Measurements from ENCODE around the gene RBFA. TPM values are rescaled to one million over a fixed set of nuclear protein-coding genes. Genes with fewer than 3 reads are reported as not detected.

Gene RBFA, protein sequence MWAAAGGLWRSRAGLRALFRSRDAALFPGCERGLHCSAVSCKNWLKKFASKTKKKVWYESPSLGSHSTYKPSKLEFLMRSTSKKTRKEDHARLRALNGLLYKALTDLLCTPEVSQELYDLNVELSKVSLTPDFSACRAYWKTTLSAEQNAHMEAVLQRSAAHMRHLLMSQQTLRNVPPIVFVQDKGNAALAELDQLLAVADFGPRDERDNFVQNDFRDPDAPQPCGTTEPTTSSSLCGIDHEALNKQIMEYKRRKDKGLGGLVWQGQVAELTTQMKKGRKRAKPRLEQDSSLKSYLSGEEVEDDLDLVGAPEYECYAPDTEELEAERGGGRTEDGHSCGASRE
- 37.6 and 44.4 TPM in 2 replicates for total RNA-seq

DNA sequence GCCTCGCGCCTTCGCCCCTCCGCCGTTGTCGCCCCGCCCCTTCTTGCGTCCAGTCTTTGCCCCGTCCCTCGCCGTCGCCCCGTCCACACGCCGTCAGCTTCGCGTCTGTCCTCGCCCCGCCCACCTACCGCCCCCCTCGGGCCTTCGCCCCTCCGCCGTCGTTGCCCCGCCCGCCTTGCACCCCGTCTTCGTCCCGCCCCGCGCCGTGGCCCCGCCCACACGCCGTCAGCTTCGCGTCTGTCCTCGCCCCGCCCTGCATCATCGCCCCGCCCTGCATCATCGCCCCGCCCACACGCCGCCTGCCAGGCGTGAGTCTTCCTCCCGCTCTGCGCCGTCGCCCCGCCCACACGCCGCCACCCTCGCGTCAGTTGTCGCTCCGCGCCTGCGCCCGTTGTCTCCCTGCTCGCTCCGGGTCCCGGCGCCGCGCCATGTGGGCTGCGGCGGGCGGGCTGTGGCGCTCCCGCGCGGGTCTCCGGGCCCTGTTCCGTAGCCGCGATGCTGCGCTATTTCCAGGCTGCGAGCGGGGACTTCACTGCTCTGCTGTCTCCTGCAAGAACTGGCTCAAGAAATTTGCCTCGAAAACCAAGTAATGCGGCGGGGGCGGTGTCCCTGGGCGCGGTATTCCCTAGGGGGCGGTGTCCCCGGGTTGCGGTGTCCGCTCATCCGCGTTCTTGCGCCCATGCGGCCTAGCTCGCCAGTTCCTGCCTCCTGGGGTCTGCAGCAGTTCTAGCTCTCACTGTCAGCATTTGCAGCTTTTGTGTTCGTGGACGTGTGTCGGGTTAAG is at the start of gene RBFA:
Gene RBFA, plus strand, starts transcription at position 367 of the 784 bp plus-strand sequence. Its CDS starts 62 bp downstream, at position 429.

DNA sequence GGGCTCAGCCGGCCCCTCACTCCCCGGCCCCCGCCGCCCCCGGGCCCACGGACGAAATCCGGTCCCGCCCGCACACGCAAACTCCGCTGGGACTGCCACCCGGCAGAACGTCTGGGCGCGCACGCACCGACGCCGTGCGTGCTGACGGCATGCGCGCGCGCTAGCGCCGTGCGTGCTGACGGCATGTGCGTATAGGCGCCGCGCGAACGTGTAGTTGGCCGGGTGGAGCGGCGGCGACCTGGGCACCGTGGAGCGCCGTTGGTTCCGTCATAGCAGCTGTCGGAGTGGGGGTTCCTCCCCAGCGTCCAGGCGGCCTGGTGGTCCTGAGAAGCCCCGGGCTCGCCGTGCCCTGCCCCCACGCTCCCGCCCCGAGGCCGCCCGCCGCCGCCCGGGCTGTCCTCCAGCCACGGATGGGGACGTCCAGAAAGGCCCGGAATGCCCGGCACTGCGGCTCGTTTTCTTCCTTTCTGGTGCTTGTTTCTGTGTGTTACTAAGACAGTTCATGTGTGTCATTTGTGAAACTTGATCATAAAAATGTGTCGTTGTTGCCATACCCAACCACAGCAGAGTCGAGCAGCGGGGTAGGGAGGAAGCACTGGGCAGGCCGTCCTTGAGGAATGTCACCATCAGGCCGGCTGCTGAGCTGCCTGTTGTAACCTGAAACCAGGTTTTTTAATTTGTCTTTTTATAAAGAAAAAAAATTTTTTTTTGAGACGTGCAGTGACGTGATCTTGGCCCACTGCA is 45.6 kb upstream of the RBFA start, which contains the start of gene TXNL4A:
Gene TXNL4A, minus strand, starts transcription at position 113 of the 744 bp plus-strand sequence. CDS start 171 bp downstream, outside the sequence.

Other genes starting within 250 kb of the RBFA start
- gene KCNG2, start 236.5 kb upstream of the RBFA start, total RNA-seq = 1.9 and 3.9 TPM in 2 replicates
- 26.6 and 29.6 TPM in 2 replicates for gene SLC66A2, start 82.8 kb upstream of the RBFA start, total RNA-seq
- gene HSBP1L1, start 69.8 kb upstream of the RBFA start, total RNA-seq = 11.8 and 15.9 TPM in 2 replicates
- 48.3 and 50.1 TPM in 2 replicates for gene TXNL4A, start 45.9 kb upstream of the RBFA start, total RNA-seq
- 11.6 and 12.6 TPM in 2 replicates for gene ADNP2, start 74.8 kb downstream of the RBFA start, total RNA-seq
- gene PARD6G, start 213.1 kb downstream of the RBFA start, total RNA-seq = 2.5 and 3.0 TPM in 2 replicates